Colonic mucosa (tissue), 4 donors: ENCODE data around the gene MOB3B. TPM values are rescaled to one million over a fixed set of nuclear protein-coding genes. Genes with fewer than 3 reads are reported as not detected.

ENCODE experiments used
- DNase-seq: peaks from one replicate; pipeline ENCODE4 v3.0.0-alpha.2; 2020
- H3K27ac ChIP-seq: fragments of 200-600 bp; one replicate; pipeline ENCODE4 v1.8.0; 2021
- H3K27me3 ChIP-seq: fragments of 200-600 bp; one replicate; pipeline ENCODE4 v1.8.0; 2021
- H3K36me3 ChIP-seq: fragments of 200-600 bp; one replicate; pipeline ENCODE4 v1.8.0; 2021
- H3K4me1 ChIP-seq: fragments of 200-600 bp; one replicate; pipeline ENCODE4 v1.8.0; 2021; ENCODE audit warnings: mild to moderate bottlenecking
- H3K4me3 ChIP-seq: fragments of 200-600 bp; one replicate; pipeline ENCODE4 v1.8.0; 2021
- H3K9ac ChIP-seq, 2 donors: one replicate each; pipeline ENCODE4 v1.7.0; 2013; ENCODE audit warnings: control low read depth in 2 of 2, low read depth in 2 of 2, low read length in 2 of 2
- H3K9me3 ChIP-seq: fragments of 200-600 bp; one replicate; pipeline ENCODE4 v1.8.0; 2021
- intact Hi-C: fragments of 100-400 bp; cut with DNase I; formaldehyde crosslinking; loops from one replicate; pipeline ENCODE4 v1.14.1; 2022
- total RNA-seq, 2 donors: library from RNA; stranded (reverse); fragmentation: NEBNext Ultra II Directional in 1 of 2; extraction: Animal tissue kit (Norgen Biotek cat#: 25700) in 1 of 2; gene quantifications; one replicate each; pipeline ENCODE4 v1.2.1, GENCODE V29; 2021
- TF ChIP-seq, protein P1 (sequence below): fragments of 200-600 bp; IDR thresholded peaks from one replicate; pipeline ENCODE4 v1.8.0; 2022; ENCODE audit warnings: antibody characterized with exemption, mild to moderate bottlenecking
- donor health status: healthy.
- donor health status: DM: no; HTN: no; CAD: no.
- donor health status: DM: no; HTN: no; CAD: no.

MOB3B gene
- total RNA-seq, 2 donors from 2014 or later, result 35.8 to 39.6 TPM

DNA sequence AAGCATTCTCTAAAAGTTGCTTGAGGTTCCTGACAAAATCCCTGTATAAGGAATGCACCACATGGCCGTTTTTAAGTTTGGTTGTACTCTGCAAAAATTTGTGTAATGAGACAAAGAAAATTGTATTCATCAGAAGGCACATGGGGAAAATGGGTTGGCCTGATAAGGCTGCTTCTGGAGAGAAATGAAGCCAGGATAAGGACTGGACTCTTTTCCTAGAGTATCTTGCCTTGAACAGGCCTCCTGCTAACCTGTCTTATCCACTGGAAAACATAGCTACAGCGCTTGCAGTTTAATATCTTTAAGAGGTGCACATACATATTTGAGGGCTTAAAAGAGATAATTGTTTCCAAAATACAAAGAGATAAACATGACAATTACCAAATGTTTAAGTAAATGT lies 46.9 kb downstream of the MOB3B start:
- TF ChIP-seq, protein P1, sequence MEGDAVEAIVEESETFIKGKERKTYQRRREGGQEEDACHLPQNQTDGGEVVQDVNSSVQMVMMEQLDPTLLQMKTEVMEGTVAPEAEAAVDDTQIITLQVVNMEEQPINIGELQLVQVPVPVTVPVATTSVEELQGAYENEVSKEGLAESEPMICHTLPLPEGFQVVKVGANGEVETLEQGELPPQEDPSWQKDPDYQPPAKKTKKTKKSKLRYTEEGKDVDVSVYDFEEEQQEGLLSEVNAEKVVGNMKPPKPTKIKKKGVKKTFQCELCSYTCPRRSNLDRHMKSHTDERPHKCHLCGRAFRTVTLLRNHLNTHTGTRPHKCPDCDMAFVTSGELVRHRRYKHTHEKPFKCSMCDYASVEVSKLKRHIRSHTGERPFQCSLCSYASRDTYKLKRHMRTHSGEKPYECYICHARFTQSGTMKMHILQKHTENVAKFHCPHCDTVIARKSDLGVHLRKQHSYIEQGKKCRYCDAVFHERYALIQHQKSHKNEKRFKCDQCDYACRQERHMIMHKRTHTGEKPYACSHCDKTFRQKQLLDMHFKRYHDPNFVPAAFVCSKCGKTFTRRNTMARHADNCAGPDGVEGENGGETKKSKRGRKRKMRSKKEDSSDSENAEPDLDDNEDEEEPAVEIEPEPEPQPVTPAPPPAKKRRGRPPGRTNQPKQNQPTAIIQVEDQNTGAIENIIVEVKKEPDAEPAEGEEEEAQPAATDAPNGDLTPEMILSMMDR, result no peak
- DNase-seq, result no peak
- Histone ChIP-seq H3K9ac (no peak overlapping the region), H3K27ac (no peak overlapping the region), H3K9me3 (no peaks in the 10 kb centered on the region), H3K27me3 (no peaks in the 10 kb centered on the region), H3K4me1 (peaks cover 9% of the 10 kb centered on the region), H3K36me3 (no peaks in the 10 kb centered on the region), H3K4me3 (no peak overlapping the region)
- intact Hi-C loops, result no loop called here

DNA sequence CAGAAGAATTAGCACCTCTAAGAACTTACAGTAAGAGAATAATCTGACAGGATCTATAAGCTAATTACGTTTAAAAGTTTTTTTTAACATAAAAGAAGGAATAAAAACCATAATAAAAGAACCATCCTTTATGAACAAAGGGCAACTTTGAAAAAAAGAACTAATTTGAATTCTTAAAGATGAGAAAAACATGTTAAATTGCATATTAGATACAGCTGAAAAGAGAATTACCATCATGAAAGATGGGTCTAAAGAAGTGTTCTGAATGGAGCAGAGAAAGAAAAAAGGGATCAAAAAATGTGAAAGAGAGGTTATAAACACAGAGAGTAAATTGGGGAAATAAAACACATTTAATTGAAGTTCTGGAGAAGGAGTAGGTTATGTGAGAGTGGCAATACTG lies 51.3 kb downstream of the MOB3B start:
- H3K9ac ChIP-seq, result no peak overlapping the region
- DNase-seq, result no peak
- no peaks in the 10 kb centered on the region for H3K27me3 ChIP-seq
- TF ChIP-seq, protein P1, result no peak
- intact Hi-C loops, result no loop called here
- H3K9me3 ChIP-seq, result no peaks in the 10 kb centered on the region
- no peaks in the 10 kb centered on the region for H3K36me3 ChIP-seq
- H3K4me1 ChIP-seq, result no peaks in the 10 kb centered on the region
- H3K27ac ChIP-seq, result no peak overlapping the region
- no peak overlapping the region for H3K4me3 ChIP-seq

DNA sequence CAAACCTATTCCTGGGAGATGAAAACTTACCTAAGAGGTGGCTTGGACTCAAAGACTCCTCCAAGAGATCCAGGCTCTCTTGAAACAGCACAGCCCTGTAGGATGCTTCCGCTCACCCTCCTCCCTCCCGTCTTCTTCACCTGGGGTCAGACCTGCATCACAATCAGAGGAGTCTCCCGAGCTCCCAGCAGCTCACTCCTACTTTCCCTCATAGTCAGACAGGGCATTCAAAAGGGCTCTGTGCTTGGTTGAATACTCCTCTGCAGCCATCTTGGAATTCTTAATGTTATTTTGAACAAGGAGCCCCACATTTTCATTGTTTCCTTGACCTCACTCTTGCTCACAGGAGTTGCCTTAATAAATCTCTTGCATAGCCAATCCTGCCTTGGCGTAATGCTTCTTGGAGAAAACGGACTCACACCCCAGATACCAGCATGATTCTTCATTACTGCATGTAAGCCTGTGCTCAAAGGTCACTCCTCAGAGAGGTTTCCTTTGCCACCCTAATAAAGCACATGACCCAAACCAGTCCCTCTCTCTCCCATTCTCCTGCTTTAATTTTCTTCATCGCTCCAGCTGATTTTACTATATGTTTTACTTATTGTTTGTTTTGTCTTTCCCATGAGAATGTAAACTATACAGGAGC lies 52.6 kb downstream of the MOB3B start:
- TF ChIP-seq, protein P1, result no peak
- Histone ChIP-seq H3K4me1 (no peaks in the 10 kb centered on the region), H3K27ac (no peak overlapping the region), H3K4me3 (no peak overlapping the region), H3K36me3 (no peaks in the 10 kb centered on the region), H3K9ac (no peak overlapping the region), H3K9me3 (no peaks in the 10 kb centered on the region), H3K27me3 (no peaks in the 10 kb centered on the region)
- DNase-seq, result no peak
- intact Hi-C loops, result no loop called here

DNA sequence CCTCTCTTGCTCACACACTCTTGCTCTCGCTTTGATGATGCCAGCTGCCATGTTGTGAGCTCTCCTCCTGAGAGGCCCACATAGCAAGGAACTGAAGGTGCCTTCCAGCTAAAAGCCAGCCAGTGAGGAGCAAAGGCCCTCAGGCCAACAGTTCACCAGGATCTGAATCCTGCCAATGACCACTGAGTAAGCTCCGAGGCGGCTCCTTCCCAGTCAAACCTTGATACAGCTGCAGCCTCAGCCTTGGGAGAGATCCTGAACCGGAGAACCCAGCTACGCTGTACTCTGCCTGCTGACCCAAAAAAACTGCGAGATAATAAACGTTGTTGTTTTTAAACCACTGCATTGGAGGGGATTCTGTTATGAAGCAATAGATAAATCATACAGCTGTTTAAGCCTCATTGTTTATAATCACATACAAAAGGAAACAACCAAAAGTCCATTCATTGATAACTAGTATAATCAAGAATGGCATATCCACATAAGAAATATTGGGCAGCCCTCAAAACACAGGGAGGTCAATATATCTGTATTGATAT lies 54.5 kb downstream of the MOB3B start:
- TF ChIP-seq, protein P1, result no peak
- H3K36me3 ChIP-seq, result no peaks in the 10 kb centered on the region
- no peak for DNase-seq
- no peaks in the 10 kb centered on the region for H3K9me3 ChIP-seq
- H3K4me3 ChIP-seq, result no peak overlapping the region
- H3K4me1 ChIP-seq, result no peaks in the 10 kb centered on the region
- no peaks in the 10 kb centered on the region for H3K27me3 ChIP-seq
- H3K27ac ChIP-seq, result no peak overlapping the region
- intact Hi-C loops, result no loop called here
- H3K9ac ChIP-seq, result no peak overlapping the region

DNA sequence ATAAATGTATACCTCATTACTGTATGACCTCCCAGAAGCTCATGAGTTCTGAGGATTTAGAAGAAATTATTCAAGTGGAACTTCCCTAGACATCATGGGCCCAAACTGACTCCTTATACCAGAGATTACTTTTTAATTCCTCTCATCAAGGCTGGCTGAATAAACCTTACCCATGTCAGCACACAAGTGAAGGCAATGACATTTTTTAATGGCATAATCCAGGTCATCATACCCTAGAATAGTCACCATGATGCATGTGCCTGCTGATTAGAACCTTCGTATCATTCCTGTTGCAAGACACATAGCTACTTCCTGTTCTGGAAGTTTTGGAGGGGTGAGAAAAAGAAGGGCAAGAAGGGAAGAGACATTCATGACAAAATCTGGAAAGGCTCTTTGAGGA lies 55.3 kb downstream of the MOB3B start:
- no peaks in the 10 kb centered on the region for H3K4me1 ChIP-seq
- no peaks in the 10 kb centered on the region for H3K9me3 ChIP-seq
- H3K9ac ChIP-seq, result no peak overlapping the region
- TF ChIP-seq, protein P1, result no peak
- H3K27me3 ChIP-seq, result no peaks in the 10 kb centered on the region
- no peak overlapping the region for H3K27ac ChIP-seq
- no peak overlapping the region for H3K4me3 ChIP-seq
- DNase-seq, result no peak
- intact Hi-C loops, result no loop called here
- no peaks in the 10 kb centered on the region for H3K36me3 ChIP-seq
